ENCODE measurements around the gene JAK3. TPM values are rescaled to one million over a fixed set of nuclear protein-coding genes. Genes with fewer than 3 reads are reported as not detected.

Gene JAK3
- total and polyA plus RNA-seq, 2 of the 13 experiments (the other 11 are each of a cell fraction or from before 2014, with no cell fraction given): 3.4 to 18.6 TPM

DNA sequence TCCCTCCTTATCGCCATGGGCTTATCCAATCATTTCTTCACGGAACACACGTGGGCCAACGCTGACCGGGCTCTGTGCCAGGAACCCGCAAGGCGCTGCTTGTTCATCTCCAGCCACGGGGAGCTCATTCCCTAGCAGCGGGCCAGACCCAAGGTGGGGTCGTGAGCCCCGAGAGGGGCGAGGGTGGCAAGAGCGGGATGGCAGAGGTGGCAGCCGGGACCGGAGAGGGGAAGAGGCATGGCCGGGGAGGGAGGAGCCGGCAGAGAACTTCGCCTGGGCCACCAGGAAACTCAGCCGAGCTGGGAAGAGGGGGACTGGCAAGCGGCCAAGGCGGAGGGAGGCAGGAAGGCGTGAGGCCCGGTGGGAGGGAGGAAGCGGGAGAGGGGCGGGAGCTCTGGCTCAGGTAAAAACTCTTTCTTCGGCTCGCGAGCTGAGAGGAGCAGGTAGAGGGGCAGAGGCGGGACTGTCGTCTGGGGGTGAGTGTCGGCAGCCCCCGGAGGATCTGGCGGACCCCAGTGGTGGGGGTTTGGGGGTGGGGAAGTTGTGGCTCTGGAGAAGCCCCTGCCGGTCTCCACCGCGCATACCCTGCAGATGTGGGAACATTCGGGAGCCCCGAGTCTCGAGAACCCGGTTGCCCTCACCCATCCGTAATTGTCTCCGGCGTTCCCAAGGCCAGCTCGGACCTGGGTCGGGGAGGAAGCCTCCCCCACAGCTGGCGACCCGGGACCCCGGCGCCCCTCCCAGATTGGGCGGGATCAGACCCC lies 52.9 kb downstream of the JAK3 start, which contains the start of gene B3GNT3 (continued):
- TF ChIP-seq, protein P1, sequence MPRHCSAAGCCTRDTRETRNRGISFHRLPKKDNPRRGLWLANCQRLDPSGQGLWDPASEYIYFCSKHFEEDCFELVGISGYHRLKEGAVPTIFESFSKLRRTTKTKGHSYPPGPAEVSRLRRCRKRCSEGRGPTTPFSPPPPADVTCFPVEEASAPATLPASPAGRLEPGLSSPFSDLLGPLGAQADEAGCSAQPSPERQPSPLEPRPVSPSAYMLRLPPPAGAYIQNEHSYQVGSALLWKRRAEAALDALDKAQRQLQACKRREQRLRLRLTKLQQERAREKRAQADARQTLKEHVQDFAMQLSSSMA (CRISPR knock-in tag; IDR thresholded peaks at IDR 0.05): no peak
- TF ChIP-seq XRCC5 (optimal IDR thresholded peaks at IDR 0.05; ENCODE audit: low read length): peak; percentile 40
- no peak for TF ChIP-seq ZNF333 (CRISPR knock-in tag; IDR thresholded peaks at IDR 0.05; ENCODE audit: borderline replicate concordance)
- TF ChIP-seq ZNF503 (CRISPR knock-in tag; IDR thresholded peaks at IDR 0.05): no peak
- TF ChIP-seq, protein P2, sequence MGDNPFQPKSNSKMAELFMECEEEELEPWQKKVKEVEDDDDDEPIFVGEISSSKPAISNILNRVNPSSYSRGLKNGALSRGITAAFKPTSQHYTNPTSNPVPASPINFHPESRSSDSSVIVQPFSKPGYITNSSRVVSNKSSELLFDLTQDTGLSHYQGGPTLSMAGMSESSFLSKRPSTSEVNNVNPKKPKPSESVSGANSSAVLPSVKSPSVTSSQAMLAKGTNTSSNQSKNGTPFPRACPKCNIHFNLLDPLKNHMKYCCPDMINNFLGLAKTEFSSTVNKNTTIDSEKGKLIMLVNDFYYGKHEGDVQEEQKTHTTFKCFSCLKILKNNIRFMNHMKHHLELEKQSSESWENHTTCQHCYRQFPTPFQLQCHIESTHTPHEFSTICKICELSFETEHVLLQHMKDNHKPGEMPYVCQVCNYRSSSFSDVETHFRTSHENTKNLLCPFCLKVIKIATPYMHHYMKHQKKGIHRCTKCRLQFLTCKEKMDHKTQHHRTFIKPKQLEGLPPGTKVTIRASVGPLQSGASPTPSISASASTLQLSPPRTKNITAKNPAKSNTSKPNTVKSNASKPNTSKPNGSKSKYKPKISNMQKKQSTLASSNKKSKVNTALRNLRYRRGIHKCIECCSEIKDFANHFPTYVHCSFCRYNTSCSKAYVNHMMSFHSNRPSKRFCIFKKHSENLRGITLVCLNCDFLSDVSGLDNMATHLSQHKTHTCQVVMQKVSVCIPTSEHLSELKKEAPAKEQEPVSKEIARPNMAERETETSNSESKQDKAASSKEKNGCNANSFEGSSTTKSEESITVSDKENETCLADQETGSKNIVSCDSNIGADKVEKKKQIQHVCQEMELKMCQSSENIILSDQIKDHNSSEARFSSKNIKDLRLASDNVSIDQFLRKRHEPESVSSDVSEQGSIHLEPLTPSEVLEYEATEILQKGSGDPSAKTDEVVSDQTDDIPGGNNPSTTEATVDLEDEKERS (CRISPR knock-in tag; IDR thresholded peaks at IDR 0.05): peak; percentile 28; the same call in 1 of the 2 replicates
- TF ChIP-seq PHF8 (CRISPR knock-in tag; IDR thresholded peaks at IDR 0.05): peak; percentile 36; the same call in 1 of the 2 replicates
- no peak for TF ChIP-seq FOXC1 (CRISPR knock-in tag; IDR thresholded peaks at IDR 0.05; ENCODE audit: borderline replicate concordance)
- TF ChIP-seq SP1 (IDR thresholded peaks at IDR 0.05): no peak
- no peak for TF ChIP-seq SP1 (CRISPR knock-in tag; IDR thresholded peaks at IDR 0.05)
- peak; percentile 41; the same call in 1 of the 2 replicates for TF ChIP-seq ZC3H13 (CRISPR knock-in tag; IDR thresholded peaks at IDR 0.05)
- 0 out of 2 replicates have a peak, but pooled peaks have one; percentile 13 for TF ChIP-seq ZNF609 (CRISPR knock-in tag; IDR thresholded peaks at IDR 0.05; ENCODE audit: borderline replicate concordance)
- 0 out of 2 replicates have a peak, but pooled peaks have one; percentile 15 for TF ChIP-seq ARNTL (CRISPR knock-in tag; IDR thresholded peaks at IDR 0.05)
- no peak for TF ChIP-seq ZNF709 (CRISPR knock-in tag; IDR thresholded peaks at IDR 0.05)
- TF ChIP-seq, protein P3, sequence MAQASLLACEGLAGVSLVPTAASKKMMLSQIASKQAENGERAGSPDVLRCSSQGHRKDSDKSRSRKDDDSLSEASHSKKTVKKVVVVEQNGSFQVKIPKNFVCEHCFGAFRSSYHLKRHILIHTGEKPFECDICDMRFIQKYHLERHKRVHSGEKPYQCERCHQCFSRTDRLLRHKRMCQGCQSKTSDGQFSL (CRISPR knock-in tag; IDR thresholded peaks at IDR 0.05): no peak
- TF ChIP-seq MZF1 (CRISPR knock-in tag; IDR thresholded peaks at IDR 0.05; ENCODE audit: borderline replicate concordance): no peak
